ENCODE data around the gene PTP4A2. TPM values are rescaled to one million over a fixed set of nuclear protein-coding genes. Genes with fewer than 3 reads are reported as not detected.

The PTP4A2 gene
- total RNA-seq, 1 donor from 2014 or later, result 249 TPM

DNA sequence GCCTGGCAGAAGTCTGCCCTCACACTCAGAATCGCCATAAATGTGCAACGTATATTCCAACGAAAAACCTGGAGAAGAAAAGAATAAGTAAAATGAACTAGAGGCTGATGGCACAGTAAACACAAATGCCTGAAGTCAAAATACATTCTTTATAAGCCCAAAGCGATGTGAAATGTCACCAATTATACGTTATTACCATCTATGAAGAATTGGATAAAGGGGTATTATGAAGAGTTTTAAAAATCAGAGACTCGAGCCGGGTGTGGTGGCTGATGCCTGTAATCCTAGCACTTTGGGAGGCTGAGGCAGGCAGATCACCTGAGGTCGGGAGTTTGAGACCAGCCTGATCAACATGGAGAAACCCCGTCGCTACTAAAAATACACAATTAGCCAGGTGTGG, 18.6 kb downstream of the PTP4A2 start:
- POLR2A ChIA-PET, result no interaction called here
- no peak overlapping the region for H3K27ac Mint-ChIP-seq
- no peaks in the 10 kb centered on the region for H3K27me3 Mint-ChIP-seq
- peaks cover 57% of the 10 kb centered on the region for H3K36me3 Mint-ChIP-seq (ENCODE audit: low read depth)
- intact Hi-C loops (cut with micrococcal nuclease), result loop anchor here (5.0 kb wide), 1 partner anchor 37 kb away; no protein-coding TSS in a partner anchor
- no peak overlapping the region for H3K4me3 Mint-ChIP-seq
- no peaks in the 10 kb centered on the region for H3K9me3 Mint-ChIP-seq
- TF ChIP-seq, protein P1, sequence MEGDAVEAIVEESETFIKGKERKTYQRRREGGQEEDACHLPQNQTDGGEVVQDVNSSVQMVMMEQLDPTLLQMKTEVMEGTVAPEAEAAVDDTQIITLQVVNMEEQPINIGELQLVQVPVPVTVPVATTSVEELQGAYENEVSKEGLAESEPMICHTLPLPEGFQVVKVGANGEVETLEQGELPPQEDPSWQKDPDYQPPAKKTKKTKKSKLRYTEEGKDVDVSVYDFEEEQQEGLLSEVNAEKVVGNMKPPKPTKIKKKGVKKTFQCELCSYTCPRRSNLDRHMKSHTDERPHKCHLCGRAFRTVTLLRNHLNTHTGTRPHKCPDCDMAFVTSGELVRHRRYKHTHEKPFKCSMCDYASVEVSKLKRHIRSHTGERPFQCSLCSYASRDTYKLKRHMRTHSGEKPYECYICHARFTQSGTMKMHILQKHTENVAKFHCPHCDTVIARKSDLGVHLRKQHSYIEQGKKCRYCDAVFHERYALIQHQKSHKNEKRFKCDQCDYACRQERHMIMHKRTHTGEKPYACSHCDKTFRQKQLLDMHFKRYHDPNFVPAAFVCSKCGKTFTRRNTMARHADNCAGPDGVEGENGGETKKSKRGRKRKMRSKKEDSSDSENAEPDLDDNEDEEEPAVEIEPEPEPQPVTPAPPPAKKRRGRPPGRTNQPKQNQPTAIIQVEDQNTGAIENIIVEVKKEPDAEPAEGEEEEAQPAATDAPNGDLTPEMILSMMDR (IDR thresholded peaks at IDR 0.05), result no peak
- DNase-seq (no peak), ATAC-seq (ENCODE audit: low read depth) (no peak)
- CTCF ChIA-PET, result interaction anchor here (0.7 kb wide), 1 partner anchor 44 kb away, joined by 8 read pairs; no protein-coding TSS in a partner anchor
- H3K4me1 Mint-ChIP-seq, result peaks cover 42% of the 10 kb centered on the region

DNA sequence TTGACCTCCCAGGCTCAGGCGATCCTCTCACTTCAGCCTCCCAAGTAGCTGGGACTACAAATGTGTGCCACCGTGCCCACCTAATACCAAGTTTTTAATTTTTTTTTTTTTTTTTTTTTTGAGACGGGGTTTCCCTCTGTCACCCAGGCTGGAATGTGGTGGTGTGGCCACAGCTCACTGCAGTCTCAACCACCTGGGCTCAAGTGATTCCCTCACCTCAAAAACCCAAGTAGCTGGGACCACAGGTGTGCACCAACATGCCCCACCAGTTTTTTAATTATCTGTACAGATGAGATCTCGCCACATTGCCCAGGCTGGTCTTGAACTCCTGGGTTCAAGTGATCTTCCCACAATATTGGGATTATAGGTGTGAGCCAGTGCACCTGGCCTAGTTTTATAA, 22.7 kb downstream of the PTP4A2 start:
- Mint-ChIP-seq H3K36me3 (ENCODE audit: low read depth) (peaks cover 83% of the 10 kb centered on the region), H3K4me3 (no peak overlapping the region), H3K27me3 (no peaks in the 10 kb centered on the region), H3K27ac (no peak overlapping the region), H3K4me1 (peaks cover 45% of the 10 kb centered on the region), H3K9me3 (peaks cover 2% of the 10 kb centered on the region)
- intact Hi-C loops (cut with micrococcal nuclease), result loop anchor here (5.0 kb wide), 1 partner anchor 33 kb away; no protein-coding TSS in a partner anchor
- ChIA-PET POLR2A (interaction anchor here (2.6 kb wide), 1 partner anchor 23 kb away, joined by 6 read pairs; the partner anchor contains the start of gene PTP4A2), CTCF (no interaction called here)
- TF ChIP-seq, protein P1 (IDR thresholded peaks at IDR 0.05), result no peak
- ATAC-seq (ENCODE audit: low read depth) (no peak), DNase-seq (no peak)

DNA sequence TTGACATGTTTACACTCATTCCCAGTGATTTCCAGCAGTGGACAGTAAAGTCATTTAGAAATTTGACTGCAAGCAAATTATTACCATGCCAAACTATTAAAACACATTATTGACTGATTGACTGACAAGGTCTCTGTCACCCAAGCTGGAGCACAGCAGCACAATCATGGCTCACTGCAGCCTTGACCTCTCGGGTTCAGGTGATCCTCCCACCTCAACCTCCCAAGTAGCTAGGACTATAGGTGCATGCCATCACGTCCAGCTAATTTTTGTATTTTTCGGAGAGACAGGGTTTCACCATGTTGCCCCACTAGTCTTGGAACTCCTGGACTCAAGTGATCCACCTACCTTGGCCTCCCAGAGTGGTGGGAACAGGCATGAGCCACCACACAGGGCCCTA, 24.2 kb downstream of the PTP4A2 start:
- no peak for DNase-seq
- H3K27ac Mint-ChIP-seq, result peak overlapping the region; percentile 82
- peaks cover 2% of the 10 kb centered on the region for H3K9me3 Mint-ChIP-seq
- peaks cover 39% of the 10 kb centered on the region for H3K4me1 Mint-ChIP-seq
- H3K36me3 Mint-ChIP-seq (ENCODE audit: low read depth), result peaks cover 87% of the 10 kb centered on the region
- intact Hi-C loops (cut with micrococcal nuclease), result loop anchor here (2.0 kb wide), 2 partner anchors 13 to 21 kb away; no protein-coding TSS in a partner anchor
- POLR2A ChIA-PET, result interaction anchor here (0.9 to 2.6 kb wide), 8 partner anchors 10 to 125 kb away, joined by 3 to 14 read pairs (median 6); partner anchors contain the start of gene PTP4A2
- CTCF ChIA-PET, result interaction anchor here (1.3 to 2.4 kb wide), 3 partner anchors 42 to 53 kb away, joined by 3 to 9 read pairs (median 9); no protein-coding TSS in a partner anchor
- TF ChIP-seq, protein P1 (IDR thresholded peaks at IDR 0.05), result no peak
- no peak overlapping the region for H3K4me3 Mint-ChIP-seq
- ATAC-seq (ENCODE audit: low read depth), result no peak
- H3K27me3 Mint-ChIP-seq, result no peaks in the 10 kb centered on the region

DNA sequence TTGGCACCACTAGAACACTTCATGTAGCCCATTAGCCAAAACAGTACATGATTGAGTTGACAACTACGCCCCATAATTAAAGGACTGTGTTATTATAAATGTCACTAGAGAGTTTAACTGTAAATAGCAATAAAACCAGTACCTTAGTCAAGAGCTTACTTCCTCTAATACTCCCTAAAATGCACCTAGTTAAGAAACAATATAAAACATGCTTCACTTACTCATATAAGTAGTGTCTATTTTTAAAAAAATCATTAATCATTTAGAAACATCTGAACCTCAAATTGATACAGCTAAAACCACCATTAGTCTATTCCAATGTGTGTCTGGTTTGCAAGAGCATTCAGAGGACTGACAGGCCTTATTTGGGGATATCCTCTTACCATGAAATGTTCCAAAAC, 25.3 kb downstream of the PTP4A2 start:
- H3K4me3 Mint-ChIP-seq, result peak overlapping the region; percentile 19
- ChIA-PET CTCF (interaction anchor here (2.0 to 2.4 kb wide), 2 partner anchors 43 to 51 kb away, joined by 9 read pairs; no protein-coding TSS in a partner anchor), POLR2A (interaction anchor here (0.6 to 2.9 kb wide), 12 partner anchors 9 to 154 kb away, joined by 3 to 14 read pairs (median 6); partner anchors contain the start of gene PTP4A2)
- intact Hi-C loops (cut with micrococcal nuclease), result loop anchor here (2.0 kb wide), 2 partner anchors 14 to 22 kb away; no protein-coding TSS in a partner anchor
- H3K27me3 Mint-ChIP-seq, result no peaks in the 10 kb centered on the region
- H3K9me3 Mint-ChIP-seq, result peaks cover 2% of the 10 kb centered on the region
- TF ChIP-seq, protein P1 (IDR thresholded peaks at IDR 0.05), result no peak
- ATAC-seq (ENCODE audit: low read depth) (peak; percentile 63), DNase-seq (no peak)
- peak overlapping the region; percentile 82 for H3K27ac Mint-ChIP-seq
- peaks cover 39% of the 10 kb centered on the region for H3K4me1 Mint-ChIP-seq
- peaks cover 88% of the 10 kb centered on the region for H3K36me3 Mint-ChIP-seq (ENCODE audit: low read depth)

DNA sequence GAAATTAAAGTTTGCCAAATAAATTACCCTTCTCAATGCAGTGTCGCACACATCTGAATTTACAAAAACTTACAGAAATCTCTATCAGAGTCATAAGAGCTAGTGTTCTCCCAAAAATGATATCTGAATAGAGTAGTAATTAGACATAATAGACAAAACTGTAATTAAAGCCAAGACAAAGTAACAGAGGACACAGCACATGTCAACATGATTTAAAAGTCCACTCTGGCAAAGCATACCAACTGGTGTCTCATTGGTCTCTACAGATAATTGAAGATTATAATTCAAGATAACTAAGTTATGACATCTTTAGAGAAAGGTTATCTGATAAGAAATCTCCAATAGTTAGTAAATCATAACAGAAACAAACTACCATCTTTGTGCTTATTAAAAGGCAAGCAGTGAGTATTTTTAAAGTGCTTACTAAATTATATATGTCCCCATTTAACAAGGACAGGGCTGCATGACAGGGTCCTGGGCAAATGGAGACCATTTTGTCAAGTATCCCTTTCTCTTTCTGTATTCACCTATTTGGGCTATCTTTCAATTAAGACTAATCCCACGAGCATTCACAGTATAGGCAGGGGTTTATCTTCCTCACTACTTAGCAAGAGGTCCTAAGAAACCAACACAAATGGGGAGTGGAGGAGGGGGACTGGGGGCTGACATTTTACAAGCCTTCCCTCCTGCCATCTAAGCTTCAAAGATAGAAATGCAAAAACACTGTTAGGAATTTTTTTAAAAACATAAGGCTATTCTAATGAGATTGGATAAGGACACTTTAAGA, 26.0 kb downstream of the PTP4A2 start:
- Mint-ChIP-seq H3K27me3 (no peaks in the 10 kb centered on the region), H3K27ac (peak overlapping the region; percentile 82), H3K4me3 (peak overlapping the region; percentile 19), H3K4me1 (peaks cover 39% of the 10 kb centered on the region), H3K36me3 (ENCODE audit: low read depth) (peaks cover 89% of the 10 kb centered on the region), H3K9me3 (peaks cover 2% of the 10 kb centered on the region)
- intact Hi-C loops (cut with micrococcal nuclease), result loop anchor here (2.0 kb wide), 3 partner anchors 15 to 45 kb away; no protein-coding TSS in a partner anchor
- ChIA-PET POLR2A (interaction anchor here (0.8 to 2.9 kb wide), 10 partner anchors 8 to 123 kb away, joined by 3 to 14 read pairs (median 7); partner anchors contain the start of gene PTP4A2), CTCF (interaction anchor here (2.0 to 2.4 kb wide), 2 partner anchors 44 to 52 kb away, joined by 9 read pairs; no protein-coding TSS in a partner anchor)
- ATAC-seq (ENCODE audit: low read depth) (no peak), DNase-seq (no peak)
- TF ChIP-seq, protein P1 (IDR thresholded peaks at IDR 0.05), result no peak

Data from activated B cell treated with CpG ODN at 0.5 μM for 24 hours (primary cell).